GM18526 (cell line): ENCODE results near the gene OPRL1.

ENCODE experiments used
- POLR2A ChIP-seq: IDR thresholded peaks from 3 replicates; pipeline ENCODE4 v1.6.1; 2011; ENCODE audit not compliant: insufficient read length; ENCODE audit errors: extremely low read depth

OPRL1 gene

GRCh38 chr20:64080013-64080812, at the start of gene OPRL1:
OPRL1 (plus strand) TSS chr20:64080082; CDS start chr20:64092721, 12,639 bp downstream.
- TF ChIP-seq POLR2A, result peak; percentile 8

DNA sequence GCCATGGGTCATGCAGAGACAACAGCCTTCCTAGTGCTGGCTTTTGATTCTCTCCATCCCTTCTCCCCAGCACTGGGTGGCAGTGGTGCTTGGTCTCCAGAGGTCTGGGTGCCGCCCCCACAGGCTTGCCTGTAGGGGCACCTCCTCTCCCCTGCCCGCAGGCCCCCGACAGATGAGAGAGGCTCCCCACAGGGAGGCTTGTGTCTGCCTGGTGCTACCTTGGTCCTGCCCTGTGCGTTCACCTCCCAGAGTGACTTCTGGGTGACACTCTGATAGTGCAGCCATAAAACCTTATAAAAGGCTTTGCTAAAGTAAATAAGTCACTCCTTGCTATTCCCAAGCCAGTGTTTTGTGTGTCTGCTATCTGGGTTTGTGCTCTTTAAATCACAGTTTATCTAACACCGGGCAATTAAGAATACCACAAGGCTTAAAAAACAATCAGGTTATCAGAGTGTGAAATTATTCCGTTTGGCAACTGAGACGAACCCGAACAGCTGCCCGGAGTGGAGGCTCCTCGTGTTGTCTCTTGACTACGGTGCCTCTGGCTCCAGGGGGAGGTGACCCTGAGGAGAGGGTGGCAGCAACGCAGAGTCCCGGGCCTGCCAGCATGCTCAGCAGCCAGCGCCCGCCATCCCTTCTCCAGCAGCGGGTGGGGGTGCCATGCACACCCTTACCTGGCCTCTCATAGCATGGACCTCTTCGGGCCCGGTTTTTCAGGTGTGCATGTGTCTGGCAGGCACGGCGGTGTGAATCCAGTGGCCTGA, 49.3 kb upstream of the OPRL1 start:
- no peak for TF ChIP-seq POLR2A

GRCh38 chr20:64031822-64032314, 48.0 kb upstream of the OPRL1 start:
- TF ChIP-seq POLR2A, result no peak

DNA sequence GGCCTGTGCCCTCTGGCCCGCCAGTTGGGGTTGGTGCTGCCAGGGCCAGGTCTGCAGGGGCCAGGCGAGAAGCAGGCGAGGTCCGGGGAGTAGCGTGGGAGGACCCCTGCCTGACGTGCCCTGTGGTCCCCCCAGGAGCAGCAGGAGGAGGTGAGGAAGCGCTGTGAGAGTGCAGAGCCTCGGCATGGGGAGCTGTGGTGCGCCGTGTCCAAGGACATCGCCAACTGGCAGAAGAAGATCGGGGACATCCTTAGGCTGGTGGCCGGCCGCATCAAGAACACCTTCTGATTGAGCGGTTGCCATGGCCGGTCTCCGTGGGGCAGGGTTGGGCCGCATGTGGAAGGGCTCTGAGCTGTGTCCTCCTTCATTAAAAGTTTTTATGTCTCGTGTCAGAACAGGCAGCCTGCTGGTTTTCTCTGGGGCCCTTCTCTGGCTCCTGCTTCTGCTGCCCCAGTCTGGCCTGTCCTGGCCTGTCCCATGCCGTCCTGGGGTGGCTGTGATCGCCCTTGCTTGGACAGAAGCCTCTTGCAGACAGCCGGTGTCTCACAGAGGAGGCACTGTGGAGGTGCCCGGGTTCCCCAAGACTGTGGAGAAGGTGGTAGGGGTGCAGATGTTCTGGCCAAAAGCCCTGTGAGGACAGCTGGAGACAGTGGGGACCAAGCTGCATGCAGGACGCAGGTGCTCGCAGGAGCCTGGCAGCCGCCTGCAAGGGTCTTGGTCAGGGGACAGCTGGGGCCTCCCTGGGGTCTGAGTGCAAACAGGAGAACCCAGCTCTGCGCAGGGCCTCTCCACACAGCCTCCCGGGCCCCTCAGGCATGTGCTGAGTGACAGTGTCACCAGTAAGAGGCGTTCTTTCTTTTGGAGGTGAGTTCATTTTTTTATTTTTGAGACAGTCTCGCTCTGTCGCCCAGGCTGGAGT, 46.9 kb upstream of the OPRL1 start:
- no peak for TF ChIP-seq POLR2A

DNA sequence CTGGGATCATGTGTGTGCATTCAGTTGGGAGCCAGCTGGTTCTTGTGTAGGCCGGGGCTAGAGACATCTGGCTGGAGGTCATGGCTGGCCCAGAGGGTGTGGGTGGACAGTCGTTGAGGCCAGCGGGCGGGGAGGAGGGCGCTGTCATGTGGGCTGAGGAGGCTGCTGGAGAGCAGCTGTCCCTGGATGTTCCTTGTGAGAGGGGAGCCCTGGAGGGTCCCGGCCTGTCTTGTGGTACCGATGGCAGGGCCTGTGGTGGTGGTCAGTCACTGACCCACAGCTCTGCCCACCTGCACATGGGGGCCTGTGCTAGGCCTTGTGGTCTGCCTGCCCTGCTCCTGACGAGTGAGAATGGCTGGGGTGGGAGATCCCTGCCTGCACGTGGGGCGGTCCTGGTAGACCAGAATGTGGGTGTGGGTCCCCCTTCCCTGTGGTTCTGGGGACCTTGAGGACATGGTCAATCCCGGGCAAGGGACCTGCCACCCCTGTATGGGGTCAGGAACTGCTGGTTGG, 45.8 kb upstream of the OPRL1 start:
- no peak for TF ChIP-seq POLR2A

GRCh38 chr20:64035066-64035932, 44.6 kb upstream of the OPRL1 start:
- no peak for TF ChIP-seq POLR2A

GRCh38 chr20:64035933-64036345, 43.9 kb upstream of the OPRL1 start, which contains the start of gene C20orf204:
C20orf204 (plus strand) TSS chr20:64036182; CDS start chr20:64036324, 142 bp downstream.
- no peak for TF ChIP-seq POLR2A

DNA sequence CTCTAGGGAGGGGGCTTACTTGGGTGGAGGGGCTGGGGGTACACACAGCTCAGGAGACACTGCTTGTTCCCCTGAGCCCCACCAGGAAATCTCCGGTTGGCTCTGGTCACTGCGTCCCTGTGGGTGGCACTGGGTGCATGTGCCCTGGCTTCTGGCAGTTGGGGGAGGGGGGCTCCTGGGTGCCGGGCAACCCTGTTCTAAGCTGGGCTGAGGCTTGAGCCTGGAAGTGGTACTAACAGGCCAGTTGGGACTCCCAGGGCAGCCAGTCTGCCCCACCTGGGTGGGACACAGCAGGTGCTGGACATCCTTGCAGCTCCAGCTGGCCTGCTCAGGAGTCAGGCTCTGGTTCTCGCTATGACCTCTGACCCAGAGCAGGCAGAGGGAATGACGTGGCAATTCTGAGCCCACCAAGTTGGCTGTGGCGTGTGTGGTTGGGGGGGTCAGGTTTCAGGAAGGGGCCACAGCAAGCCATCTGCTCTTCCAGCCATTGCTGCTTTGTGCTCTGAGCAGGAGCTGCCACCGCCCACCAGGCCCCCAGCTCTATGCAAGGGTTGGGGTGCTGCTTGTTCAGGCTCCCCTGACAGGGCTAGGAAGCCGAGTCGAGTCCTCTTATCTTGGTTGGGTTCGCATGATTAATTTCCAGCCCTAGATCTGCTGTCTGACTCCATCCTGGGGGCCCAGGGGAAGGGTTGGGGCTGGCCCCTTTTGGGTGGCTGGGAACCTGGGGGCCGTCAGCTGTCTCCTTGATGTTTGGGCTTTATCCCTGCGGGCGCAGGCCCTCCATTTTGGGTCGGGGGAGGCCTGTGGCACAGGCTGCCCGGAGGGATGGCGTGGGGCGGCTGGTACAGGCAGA, 43.3 kb upstream of the OPRL1 start:
- no peak for TF ChIP-seq POLR2A

- no peak for TF ChIP-seq POLR2A
These were observed 42.7 kb upstream of the OPRL1 start for GRCh38 chr20:64037199-64037497.

GRCh38 chr20:64037498-64038213, 42.2 kb upstream of the OPRL1 start:
- TF ChIP-seq POLR2A, result no peak

- TF ChIP-seq POLR2A, result no peak
These were observed 41.7 kb upstream of the OPRL1 start for GRCh38 chr20:64038224-64038564.

GRCh38 chr20:64038565-64039292, 41.2 kb upstream of the OPRL1 start:
- TF ChIP-seq POLR2A, result no peak
